Nephron progenitor cell (in vitro differentiated cells): ENCODE data around the gene RAC2.

Experiments used
- DNase-seq: peaks from one replicate; pipeline ENCODE4 v3.0.0; 2021
- H3K27ac Mint-ChIP-seq: 2 replicates; pipeline ENCODE4 v1.8.0; 2021; ENCODE audit warnings: mild to moderate bottlenecking, moderate library complexity, mixed read lengths
- H3K27me3 Mint-ChIP-seq: 2 replicates; pipeline ENCODE4 v1.8.0; 2021; ENCODE audit warnings: mild to moderate bottlenecking, low read depth, mixed read lengths; ENCODE audit not compliant: poor library complexity
- H3K36me3 Mint-ChIP-seq: 2 replicates; pipeline ENCODE4 v1.8.0; 2021; ENCODE audit warnings: low read depth, mixed read lengths
- H3K4me1 Mint-ChIP-seq: 2 replicates; pipeline ENCODE4 v1.8.0; 2021; ENCODE audit warnings: mixed read lengths
- H3K4me3 Mint-ChIP-seq: 2 replicates; pipeline ENCODE4 v1.8.0; 2021; ENCODE audit warnings: mild to moderate bottlenecking, moderate library complexity, mixed read lengths
- H3K9me3 Mint-ChIP-seq: 2 replicates; pipeline ENCODE4 v1.8.0; 2021; ENCODE audit warnings: mild to moderate bottlenecking, moderate library complexity, mixed read lengths
- CTCF ChIP-seq: fragments of 200-600 bp; sonication (generic); IDR thresholded peaks from 2 replicates; pipeline ENCODE4 v1.5.0; 2021; ENCODE audit warnings: antibody characterized with exemption

The RAC2 gene

GRCh38 chr22:37260901-37261336 lies 16.9 kb upstream of the RAC2 start:
- Mint-ChIP-seq H3K9me3 (peaks cover 27% of the 10 kb centered on the region), H3K27ac (no peak overlapping the region), H3K27me3 (peaks cover 72% of the 10 kb centered on the region), H3K36me3 (no peaks in the 10 kb centered on the region), H3K4me1 (peaks cover 32% of the 10 kb centered on the region), H3K4me3 (no peak overlapping the region)
- peak; percentile 71 for DNase-seq
- peak; percentile 88 for TF ChIP-seq CTCF

- no peaks in the 10 kb centered on the region for H3K36me3 Mint-ChIP-seq
- H3K27me3 Mint-ChIP-seq = peaks cover 75% of the 10 kb centered on the region
- H3K4me1 Mint-ChIP-seq = peaks cover 32% of the 10 kb centered on the region
- DNase-seq = no peak
- no peak for TF ChIP-seq CTCF
- no peak overlapping the region for H3K4me3 Mint-ChIP-seq
- peaks cover 24% of the 10 kb centered on the region for H3K9me3 Mint-ChIP-seq
- no peak overlapping the region for H3K27ac Mint-ChIP-seq
Measured at GRCh38 chr22:37260155-37260795, 16.2 kb upstream of the RAC2 start.

- Mint-ChIP-seq H3K36me3 (no peaks in the 10 kb centered on the region), H3K4me3 (peak overlapping the region; percentile 61), H3K27ac (no peak overlapping the region), H3K9me3 (peaks cover 17% of the 10 kb centered on the region), H3K27me3 (peaks cover 74% of the 10 kb centered on the region), H3K4me1 (peaks cover 32% of the 10 kb centered on the region)
- peak; percentile 48 for TF ChIP-seq CTCF
- peak; percentile 51 for DNase-seq
Measured at GRCh38 chr22:37259540-37260029, 15.5 kb upstream of the RAC2 start.

- TF ChIP-seq CTCF = no peak
- DNase-seq = no peak
- H3K4me1 Mint-ChIP-seq = peaks cover 32% of the 10 kb centered on the region
- peaks cover 10% of the 10 kb centered on the region for H3K9me3 Mint-ChIP-seq
- H3K36me3 Mint-ChIP-seq = no peaks in the 10 kb centered on the region
- peaks cover 74% of the 10 kb centered on the region for H3K27me3 Mint-ChIP-seq
- no peak overlapping the region for H3K27ac Mint-ChIP-seq
- peak overlapping the region; percentile 61 for H3K4me3 Mint-ChIP-seq
Measured at GRCh38 chr22:37258753-37259401, 14.8 kb upstream of the RAC2 start.

- peaks cover 3% of the 10 kb centered on the region for H3K9me3 Mint-ChIP-seq
- TF ChIP-seq CTCF = no peak
- H3K27ac Mint-ChIP-seq = no peak overlapping the region
- H3K27me3 Mint-ChIP-seq = peaks cover 71% of the 10 kb centered on the region
- H3K36me3 Mint-ChIP-seq = no peaks in the 10 kb centered on the region
- DNase-seq = no peak
- peaks cover 35% of the 10 kb centered on the region for H3K4me1 Mint-ChIP-seq
- H3K4me3 Mint-ChIP-seq = no peak overlapping the region
Measured at GRCh38 chr22:37258005-37258752, 14.1 kb upstream of the RAC2 start.
